CD4-positive, alpha-beta T cell treated with Interleukin-12 subunit alpha and Interleukin-12 subunit beta, for 1 hour (primary cell): Measurements from ENCODE around the gene TTC39A.

Experiments
- DNase-seq: peaks from one replicate; pipeline ENCODE4 v3.0.0-alpha.2; 2020

The TTC39A gene

DNA sequence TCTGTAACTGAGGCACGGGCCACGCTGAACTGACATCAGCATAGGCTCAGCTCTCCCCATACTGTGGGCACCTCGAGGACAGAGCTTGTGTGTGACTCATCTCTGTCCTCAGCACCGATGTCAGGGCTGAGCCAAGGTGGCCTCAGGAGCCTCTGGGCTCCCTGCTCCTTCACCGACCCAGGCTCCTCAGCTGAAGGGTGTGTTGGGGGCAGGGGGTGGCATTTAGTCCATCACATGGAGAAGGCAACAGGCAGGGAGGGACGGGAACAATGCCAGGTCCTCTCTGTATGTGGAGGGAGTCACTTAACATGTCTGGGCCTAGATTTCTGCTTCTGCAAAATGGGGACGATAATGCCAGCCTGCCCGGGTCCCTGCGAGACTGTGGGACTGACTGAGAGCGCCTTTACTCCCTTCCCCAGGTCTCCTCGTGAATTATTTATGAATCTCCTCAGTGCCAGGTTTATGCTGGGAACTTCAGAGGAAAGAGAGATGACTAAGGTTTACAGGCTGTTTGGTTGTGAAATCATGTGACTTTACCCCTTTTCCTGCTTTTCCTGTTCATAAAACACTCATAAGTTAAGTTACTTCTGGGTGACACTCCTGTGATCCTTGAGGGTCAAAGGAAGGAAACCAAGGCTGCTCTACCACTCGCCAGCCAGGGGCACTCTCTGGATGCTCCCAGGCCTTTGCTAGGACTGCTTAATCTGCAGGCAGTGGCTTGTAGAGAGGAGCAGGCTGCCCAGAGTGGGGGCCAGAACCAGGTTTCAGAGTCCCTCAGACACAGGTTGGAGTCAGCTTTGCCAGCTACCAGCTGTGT, 16.2 kb downstream of the TTC39A start:
- no peak for DNase-seq

DNA sequence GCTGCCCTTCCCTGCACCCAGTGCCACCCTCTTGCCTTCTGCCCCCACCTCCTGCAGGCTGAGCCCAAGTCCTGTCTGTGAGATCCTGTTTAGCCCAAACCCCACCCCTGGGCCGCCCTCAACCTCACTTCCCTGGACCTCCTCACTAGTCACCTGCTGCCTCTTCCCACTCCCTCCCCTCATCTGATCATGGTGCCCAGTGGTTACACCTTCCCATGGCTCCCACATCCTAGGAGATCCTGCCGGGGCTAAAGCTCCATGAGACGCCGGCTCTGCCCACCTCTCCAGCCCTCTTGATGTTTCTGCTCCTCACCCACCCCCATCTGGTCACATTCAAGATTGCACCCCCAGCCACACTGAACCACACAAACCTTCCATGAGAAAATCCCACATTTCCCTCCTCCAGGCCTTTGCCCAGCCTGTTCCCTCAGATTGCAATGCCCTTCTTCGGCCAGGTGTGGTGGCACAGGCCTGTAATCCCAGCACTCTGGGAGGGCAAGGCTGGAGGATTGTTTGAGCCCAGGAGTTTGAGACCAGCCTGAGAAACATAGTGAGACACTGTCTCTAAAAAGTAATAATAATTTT, 17.0 kb downstream of the TTC39A start:
- DNase-seq, result no peak

DNA sequence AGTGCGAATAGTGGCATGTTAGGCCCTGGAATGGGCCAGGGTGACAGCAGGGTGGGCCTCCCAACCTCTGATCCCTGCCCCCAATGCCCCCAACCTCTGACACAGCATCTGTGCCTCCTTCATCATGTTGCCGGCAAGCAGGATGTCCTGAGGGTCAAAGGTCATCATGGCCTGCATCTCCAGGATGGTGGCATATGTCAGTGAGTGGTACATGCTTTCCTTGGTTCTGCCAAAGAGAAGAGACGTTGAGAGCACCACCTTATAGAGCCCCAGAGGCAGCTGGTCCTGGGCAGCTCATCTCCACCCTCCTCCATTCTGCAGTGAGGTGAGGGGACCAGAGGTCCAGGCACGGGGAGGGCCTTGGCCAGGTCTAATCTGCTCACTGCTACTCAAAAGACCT, 17.6 kb downstream of the TTC39A start:
- no peak for DNase-seq

DNA sequence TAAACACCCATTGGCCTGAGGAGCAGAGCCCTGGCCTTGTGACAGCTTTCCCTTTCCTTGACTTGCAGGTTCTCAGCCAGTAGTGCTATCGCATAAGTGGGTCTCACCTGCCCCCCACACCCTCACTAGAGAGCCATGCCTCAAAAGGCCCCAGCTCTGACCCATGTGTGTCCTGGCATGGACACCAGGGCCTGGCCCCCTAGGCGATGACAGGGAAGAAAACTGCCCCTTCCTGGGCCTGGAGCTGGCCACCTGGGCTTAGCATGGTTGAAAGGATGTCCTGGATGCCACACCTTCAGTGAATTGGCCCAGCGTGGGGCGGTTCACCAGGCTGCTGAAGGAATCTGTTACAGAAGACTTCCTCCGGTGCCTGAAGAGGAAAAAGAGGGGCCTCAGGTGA, 18.5 kb downstream of the TTC39A start:
- DNase-seq, result no peak

DNA sequence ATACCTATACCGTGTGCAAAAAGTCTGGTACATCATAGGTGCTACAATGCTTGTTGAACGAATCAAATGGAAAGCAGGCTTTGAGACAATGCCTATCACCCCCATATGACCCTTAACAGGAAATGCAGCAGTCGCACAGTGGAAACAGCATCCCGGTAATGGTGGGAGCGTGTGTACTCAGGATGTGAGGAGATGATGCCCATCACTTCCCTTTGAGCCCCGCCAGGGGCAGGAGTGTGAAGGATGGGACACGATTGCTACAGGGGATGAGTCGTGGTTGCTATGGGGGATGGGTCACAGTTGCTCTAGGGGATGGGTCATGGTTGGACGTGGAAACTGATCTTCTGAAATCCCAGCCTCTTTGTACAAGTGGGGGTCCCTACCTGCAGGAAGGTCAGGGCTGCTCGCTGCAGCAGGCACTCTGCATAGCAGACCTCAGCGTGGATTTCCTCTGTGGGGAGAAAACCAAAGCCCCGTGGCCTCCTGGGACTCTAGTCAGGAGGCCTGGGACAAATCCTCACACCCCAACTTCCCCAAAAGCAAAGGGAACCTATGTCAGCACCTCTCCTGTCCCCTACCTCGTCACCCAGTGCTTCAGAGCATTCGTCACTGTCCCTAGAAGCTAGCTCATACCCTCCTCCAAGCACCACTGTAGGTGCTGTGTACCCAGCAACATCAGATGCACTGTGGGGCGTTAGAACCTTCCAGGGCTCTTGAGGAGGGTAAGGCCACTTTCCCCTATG, 19.3 kb downstream of the TTC39A start:
- DNase-seq, result no peak

DNA sequence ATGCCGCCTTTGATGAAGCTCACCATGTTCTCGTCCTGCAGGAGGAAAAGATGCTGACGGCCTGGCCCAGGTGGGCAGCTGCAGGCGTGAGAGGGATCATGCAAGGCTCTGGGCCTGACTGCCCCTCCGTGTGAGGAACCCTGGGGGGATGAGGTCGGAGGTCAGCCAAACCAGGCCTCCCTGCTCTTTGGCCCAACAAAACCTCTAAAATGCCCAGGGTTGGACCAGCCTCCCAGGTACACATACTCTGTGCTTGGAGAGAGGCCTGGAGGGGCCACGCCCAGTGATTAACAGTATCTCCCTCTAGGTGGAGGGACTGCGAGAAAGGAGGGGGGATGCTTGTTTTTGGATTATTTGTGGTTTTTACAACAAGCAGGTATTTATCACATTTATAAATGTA, 21.1 kb downstream of the TTC39A start:
- DNase-seq, result no peak

DNA sequence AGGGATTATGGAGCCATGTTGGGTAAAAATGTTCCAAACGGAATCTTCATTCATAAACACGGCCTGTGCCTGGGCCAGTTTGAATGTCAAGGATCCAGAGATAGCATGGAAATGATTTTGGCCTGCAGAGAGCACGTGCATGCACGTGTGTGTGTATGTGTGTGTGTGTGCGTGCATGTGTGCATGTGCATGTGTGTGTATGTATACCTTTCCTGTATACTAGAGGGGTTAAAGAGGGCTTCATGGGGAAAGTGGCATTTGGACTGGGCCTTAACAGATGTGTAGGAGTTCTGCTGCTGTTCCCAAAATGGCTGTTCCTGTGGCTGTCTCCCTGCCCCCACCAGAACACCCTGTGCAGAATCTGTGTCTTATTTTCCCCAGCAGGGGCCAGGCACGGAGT, 21.7 kb downstream of the TTC39A start:
- DNase-seq, result no peak

DNA sequence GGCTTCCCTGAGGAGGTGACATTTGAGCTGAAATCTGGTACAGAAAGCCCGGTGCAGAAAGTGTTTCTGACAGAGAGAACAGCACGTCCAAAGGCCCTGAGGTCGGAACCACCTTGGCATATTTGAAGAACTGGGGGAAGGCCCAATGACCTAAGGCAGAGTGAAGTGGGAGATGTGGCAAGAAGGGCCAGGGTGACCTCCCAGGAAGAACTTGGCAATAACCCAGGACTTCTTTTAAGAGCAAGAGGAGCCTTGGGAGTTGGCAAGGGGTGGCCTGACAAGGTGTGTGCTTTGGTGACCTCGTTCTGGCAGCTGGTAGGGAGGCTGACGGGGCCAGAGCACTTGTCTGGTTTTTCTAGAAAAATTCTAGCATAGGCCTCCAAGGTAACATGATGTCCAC, 23.4 kb downstream of the TTC39A start:
- no peak for DNase-seq

DNA sequence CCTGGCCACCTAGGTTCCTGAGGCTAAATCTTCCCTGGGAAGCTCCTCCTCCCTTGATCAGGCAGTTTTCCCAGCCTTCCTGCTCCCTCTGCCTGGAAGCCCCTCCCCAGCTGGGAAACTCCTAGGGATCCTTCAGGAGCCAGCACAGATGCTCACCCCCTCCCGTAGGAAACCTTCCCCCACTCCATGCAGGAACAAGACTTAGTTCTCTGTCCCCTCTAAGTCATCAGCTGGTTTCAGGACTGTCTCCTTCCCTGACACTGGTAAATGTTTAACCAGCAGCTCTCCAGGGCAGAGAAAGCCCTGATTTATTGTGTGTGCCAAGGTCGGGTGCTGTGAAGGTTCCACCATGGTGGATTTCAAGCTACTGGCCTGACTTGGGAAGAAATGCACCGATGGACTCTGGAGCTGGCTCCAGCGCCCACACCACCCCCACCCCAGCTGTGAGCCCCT, 25.0 kb downstream of the TTC39A start:
- no peak for DNase-seq

DNA sequence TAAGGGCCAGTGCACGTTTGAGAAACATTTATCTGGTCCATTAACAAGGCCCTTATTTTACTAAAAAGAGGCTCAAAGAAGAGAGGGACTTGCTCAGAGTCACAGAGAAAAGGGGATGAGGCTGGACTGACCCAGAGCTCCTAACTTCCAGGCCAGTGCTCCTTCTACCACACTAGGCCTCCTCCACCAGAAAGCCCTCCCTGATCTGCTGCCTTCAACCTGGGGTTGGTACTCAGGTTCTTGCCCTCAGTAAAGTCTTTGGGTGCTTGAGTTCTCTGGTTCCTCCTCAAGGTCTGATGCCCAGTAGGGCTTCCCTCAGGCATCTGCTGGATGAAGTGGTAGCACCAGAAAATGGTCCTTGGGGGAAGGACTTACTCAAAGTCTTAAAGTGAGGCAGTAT, 26.0 kb downstream of the TTC39A start:
- no peak for DNase-seq

DNA sequence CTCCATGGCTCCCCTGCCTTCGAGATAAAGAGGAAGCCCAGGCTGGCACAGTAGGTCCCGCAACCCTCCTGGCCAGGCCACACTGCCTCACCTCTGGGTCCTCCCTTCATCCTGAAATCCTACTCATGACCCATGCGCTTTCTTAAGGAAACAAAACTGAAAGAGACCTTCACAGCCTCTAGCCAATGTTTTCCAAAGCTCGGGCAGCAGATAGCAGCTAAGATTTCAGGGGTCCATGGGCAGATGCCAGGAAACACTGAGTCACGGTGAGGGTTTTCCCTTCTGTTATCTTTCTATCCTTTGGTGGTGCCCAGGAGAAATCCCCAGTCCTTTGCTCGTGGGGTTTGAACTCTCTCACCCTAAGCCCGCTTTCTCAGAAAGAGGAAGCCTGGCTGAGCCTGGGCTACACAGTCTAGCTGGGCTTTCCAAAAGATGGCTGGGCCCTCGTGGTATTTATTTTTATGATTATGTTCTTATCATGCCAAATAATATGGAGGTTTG, 26.6 kb downstream of the TTC39A start:
- DNase-seq, result no peak

DNA sequence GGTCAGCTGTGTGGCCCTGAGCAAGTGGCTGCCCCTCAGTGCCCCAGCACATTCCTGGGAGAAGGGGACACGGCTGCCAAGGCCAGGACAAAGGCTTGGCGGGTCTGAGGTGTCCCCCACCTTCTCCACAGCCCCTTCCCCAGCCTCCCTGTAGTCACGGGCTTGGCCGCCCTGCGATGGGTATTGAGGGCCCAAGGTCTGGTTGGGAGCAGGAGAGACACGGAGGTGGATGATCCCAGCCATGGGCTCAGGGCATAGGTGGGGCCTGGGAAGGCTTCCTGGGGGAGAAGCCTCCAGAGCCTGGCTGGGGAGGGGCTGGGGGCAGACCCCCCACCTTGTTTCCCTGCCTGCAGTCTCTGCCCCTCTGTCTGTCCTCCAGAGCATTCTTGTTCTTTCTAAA, 27.0 kb downstream of the TTC39A start:
- no peak for DNase-seq

DNA sequence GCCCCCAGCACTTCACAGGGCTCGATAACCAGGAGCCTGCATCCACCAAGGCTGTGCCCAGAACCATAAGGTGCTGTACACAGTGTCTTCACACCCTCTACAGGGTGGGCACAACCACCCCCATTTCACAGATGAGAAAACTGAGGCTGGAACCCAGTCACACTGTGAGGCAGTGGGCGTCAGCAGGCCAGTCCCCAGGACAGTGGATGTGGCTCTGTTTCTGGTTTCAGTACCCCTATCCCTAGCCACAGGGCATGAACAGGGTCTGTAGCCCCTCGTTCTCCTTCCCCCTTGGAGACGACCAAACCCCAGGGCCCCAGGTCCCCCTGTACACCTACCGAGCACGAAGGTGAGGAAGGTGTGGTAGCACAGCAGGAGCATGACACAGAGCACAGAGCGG, 27.6 kb downstream of the TTC39A start:
- DNase-seq, result no peak

DNA sequence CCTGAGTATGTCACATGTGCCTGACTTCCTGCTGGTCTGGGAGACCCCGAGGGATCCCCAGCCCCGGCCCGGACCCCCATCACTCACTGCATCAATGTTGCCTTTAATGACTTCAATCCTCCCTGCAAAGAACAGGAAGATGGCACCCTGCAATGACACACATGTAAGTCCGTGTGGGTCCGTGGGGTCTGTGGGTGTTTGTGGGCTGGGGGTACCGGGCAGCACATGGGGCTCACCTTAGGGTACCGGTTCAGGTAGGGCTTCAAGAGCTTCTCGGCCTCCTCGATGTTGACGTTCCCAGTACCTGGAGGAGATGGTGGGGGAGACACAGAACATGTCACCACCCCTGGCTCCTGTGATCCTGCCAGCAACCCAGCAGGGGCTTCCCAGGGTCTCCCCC, 28.1 kb downstream of the TTC39A start:
- no peak for DNase-seq

DNA sequence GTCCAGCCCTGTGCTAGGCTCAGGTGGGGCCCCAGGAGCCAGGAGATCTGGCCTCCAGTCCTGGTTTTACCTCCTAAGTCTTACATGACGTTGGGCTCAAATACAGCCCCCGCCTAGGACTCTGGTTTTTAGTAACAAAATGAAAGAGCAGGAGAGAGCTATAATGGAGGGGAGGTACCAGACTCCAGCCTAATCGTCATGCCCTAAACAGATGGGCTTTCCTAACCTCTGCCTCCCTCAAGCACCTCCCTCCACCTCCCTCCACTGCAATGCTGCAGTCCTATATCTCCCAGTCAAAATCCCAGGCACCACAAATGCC, 28.6 kb downstream of the TTC39A start:
- DNase-seq, result no peak

DNA sequence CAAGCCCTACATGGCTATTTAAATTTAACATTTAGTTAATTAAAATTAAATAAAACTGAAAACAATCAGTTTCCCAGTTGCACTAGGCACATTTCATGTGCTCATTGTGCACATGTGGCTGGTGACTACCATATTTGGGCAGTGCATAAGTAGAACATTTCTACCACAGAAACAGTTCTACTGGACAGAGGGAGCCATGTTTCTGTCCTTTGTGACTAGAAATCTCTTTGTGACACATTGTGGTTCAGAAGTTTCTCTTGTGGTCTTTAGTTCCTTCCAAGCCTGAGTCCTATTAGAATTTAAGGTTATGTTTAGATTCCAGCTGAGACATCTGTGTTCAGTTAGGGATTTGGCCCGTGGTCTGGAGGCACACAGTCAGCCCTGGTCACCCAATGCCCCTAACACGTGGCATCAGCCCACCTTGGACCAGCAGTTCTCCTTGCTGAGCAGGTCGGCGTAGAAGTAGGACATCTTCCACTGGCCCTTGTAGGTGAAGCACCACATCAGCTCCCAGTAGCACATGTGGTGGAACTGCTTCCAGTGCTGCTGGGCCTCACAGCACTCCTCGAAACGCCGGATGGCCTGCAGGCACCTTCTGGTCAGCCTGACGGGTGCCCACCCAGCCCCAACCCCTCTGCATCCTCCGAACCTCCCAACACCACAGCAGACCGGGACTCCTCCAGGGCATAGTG, 29.1 kb downstream of the TTC39A start:
- DNase-seq, result no peak

DNA sequence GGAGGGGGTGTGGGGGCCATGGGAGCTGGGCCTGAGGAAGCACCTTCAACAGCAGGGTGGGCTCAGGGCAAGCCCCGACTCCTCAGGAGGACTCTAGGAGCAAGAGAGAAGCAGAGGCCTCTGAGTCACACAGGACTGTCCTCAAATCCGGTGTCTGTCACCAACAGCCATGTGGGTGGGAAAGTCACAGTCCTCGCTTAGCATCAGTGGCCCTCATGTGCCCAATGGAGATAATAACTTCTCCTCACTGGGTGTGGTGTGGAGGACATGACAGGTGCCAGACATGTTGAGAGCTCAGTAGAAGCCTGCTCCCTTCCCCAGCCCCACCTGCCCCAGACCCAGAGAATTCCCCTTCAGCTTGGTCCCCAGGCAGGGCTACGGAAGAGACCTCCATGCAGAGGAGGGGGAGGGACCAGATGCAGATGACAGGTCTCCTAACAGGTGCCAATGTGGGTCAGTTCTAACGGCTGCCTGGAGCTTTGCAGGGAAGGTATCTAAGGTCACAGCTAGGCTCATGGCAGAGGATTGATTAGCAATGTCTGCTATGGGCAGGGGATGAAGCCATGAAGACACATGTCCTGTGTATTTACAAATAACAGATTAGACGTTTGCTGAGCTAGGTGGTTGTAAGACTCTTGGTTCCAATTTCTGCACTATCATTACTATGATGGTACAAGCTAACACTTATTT, 30.2 kb downstream of the TTC39A start:
- no peak for DNase-seq

DNA sequence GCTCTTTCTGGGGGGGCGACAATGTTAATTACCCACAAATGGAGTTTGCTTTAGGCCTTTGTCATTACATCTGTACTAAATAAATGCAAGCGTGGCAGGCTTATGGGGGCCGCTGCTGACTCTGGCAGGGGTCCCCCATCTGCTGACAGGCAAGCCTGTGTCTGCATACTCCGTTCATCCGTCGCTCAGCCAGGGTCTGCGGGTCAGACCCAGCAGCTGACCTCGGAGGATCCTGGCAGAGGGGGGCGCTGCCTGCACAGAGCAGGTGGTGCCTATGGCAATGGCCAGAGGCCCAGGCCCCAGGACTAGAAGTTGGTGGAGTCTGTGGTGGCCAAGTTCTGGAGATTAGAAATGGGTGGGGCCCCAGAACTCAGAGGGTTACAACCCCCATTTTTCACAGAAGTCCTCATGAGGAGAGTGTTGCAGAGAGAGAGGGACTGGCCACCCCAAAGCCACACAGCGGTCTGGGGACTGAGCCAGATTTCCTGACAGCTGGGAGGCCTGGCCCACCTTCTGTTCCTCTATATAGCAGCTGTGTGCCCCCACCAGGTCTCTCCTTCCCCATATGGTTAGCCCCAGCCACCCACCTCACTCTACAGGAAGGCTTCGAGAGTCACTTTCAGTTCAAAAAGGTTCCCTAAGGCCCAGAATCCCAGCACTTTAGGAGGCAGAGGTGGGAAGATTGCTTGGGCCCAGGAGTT, 31.0 kb downstream of the TTC39A start:
- no peak for DNase-seq

DNA sequence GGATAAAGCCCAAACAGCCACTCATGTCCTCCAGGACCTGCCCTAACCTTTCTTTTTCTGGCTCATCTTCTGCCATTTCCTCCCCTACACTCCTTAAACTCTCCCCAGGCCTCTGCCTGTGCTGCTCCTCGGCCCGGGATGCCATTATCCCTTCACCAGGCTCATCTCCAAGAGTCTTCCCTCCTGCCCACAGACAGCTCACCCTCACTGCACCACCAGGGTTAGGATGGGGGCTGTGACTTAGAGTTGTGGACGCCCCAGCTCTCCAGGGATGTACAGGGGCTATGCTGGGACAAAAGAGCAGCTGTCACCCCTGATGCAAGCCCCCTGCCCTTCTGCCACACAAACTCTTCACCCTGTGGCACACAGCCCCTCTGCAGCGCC, 32.0 kb downstream of the TTC39A start:
- DNase-seq, result no peak

DNA sequence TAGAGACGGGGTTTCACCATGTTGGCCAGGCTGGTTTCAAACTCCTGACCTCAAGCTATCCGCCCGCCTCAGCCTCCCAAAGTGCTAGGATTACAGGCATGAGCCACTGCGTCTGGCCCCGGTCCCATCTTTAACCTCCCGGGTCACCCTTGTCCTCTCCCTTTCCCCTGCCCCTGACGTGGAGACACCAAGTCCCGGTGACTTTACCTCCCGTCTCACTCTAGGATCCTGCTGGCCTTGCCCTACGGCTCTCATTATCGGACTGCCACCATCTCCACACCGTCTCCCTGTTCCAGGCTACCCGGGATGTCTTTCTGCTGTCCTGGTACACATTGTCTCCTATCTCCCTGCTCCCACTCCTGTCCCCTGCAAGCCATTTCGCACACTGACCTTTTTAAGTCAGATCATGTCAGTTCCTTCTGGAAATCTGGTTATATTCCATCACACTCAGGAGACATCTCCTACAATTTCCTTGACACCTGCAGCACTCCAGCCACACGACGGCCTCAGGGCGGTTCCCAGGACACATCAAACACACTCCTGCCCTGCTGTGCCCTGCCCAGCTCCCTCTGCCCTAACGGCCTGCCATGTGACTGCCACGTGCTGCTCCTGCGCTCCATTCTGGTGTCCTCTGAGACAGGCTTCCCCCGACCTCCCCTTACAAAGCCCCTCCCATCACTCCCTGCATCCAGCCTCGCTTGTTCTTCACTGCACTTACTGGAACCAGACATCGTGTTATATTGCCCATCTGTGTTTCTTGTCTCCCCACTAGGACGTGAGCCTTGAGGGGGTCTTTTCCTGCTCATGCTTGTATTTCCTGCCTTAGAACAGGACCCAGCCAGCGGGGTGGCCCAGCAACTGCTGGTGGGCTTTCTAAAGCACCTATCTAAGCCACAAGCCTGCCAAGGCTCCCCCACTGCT, 32.7 kb downstream of the TTC39A start:
- no peak for DNase-seq
